GM21717 (cell line): ENCODE data around the gene SF3A2.

Experiments
- ATAC-seq: cut with Tn5 transposase; IDR thresholded peaks from one replicate; pipeline ENCODE4 v1.9.1; 2021; ENCODE audit warnings: mild to moderate bottlenecking, moderate library complexity; ENCODE audit not compliant: unreplicated experiment

SF3A2 gene

DNA sequence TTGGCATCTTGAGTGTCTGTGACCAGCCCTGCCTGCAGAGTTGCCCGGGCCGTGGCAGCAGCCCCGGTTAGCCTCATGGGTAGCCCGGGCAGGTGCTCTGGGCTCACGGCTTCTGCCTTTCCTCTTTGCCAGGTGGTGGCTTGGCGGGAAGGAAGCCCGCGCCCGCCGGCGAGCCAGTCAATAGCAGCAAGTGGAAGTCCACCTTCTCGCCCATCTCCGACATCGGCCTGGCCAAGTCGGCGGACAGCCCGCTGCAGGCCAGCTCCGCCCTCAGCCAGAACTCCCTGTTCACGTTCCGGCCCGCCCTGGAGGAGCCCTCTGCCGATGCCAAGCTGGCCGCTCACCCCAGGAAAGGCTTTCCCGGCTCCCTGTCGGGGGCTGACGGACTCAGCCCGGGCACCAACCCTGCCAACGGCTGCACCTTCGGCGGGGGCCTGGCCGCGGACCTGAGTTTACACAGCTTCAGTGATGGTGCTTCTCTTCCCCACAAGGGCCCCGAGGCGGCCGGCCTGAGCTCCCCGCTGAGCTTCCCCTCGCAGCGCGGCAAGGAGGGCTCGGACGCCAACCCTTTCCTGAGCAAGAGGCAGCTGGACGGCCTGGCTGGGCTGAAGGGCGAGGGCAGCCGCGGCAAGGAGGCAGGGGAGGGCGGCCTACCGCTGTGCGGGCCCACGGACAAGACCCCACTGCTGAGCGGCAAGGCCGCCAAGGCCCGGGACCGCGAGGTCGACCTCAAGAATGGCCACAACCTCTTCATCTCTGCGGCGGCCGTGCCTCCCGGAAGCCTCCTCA is 10.4 kb upstream of the SF3A2 start:
- no peak for ATAC-seq

- no peak for ATAC-seq
Observed at GRCh38 chr19:2226840-2227360, 9.7 kb upstream of the SF3A2 start.

DNA sequence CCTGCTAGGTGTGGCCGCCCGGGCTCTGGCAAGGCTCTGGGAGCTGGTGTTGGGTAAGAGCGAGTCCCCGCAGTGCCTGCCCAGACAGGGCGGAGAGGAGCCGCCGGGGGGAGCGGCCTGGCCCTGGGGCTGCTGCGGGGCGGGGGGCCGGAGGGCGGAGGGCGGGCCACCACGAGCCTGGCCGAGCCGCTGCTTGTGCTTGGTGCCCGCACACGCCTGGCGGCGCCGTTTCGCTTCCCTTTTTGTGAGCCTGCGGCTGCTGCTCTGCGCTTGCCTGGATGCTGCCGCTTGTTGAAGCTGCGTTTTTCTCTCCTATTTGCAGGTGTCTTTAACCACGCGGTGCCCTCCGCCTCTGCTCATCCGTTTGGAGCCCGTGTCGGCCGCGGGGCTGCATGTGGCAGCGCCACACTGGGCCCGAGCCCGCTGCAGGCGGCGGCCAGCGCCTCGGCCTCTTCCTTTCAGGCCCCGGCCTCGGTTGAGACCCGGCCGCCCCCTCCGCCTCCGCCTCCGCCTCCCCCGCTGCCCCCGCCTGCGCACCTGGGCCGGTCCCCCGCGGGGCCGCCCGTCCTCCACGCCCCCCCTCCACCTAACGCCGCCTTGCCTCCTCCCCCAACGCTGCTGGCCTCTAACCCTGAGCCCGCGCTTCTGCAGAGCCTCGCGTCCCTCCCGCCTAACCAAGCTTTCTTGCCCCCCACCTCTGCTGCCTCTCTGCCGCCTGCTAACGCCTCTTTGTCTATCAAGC is 9.0 kb upstream of the SF3A2 start:
- ATAC-seq = no peak

- no peak for ATAC-seq
Observed at GRCh38 chr19:2228157-2229030, 8.2 kb upstream of the SF3A2 start.

- no peak for ATAC-seq
Observed at GRCh38 chr19:2229103-2230032, 7.3 kb upstream of the SF3A2 start.

GRCh38 chr19:2230033-2230531 is 6.5 kb upstream of the SF3A2 start:
- no peak for ATAC-seq

DNA sequence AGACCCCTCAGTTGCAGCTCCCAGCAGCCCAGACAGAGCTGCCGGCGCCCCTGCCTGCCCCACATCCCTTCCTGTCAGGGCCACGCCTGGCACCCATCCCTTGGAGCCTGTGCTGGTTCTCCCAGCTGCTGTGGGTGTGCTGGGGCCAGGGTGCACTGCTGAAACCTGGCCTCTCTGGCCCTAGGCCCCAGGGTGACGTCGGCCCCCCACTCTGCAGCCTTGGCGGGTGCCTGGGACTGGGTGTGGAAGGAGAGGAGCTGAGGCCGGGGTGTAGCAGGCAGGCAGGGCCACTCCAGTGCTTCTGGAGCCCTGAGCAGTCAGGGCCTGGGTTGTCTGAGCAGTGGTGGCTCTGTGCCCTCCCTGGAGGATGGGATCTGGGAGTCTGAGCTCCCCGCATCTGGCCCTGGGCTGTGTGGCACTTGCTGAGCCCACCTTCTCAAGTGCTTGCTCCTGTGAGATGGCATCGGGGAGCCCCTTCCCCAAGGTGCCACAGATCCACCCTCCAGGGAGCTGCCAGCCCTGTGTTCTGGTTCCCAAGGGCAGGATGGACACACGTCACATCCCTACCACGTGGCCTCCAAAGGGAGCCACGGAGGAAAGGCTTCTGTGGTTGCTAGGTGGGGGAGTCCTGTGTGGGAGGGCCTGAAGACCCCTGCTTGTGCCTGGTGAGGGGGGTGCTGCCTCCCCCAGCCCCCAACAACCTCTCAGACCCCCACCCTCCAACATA is 5.7 kb upstream of the SF3A2 start:
- no peak for ATAC-seq

- ATAC-seq = no peak
Observed at GRCh38 chr19:2231621-2232221, 4.9 kb upstream of the SF3A2 start.

- no peak for ATAC-seq
Observed at GRCh38 chr19:2232286-2233151, 4.1 kb upstream of the SF3A2 start.

DNA sequence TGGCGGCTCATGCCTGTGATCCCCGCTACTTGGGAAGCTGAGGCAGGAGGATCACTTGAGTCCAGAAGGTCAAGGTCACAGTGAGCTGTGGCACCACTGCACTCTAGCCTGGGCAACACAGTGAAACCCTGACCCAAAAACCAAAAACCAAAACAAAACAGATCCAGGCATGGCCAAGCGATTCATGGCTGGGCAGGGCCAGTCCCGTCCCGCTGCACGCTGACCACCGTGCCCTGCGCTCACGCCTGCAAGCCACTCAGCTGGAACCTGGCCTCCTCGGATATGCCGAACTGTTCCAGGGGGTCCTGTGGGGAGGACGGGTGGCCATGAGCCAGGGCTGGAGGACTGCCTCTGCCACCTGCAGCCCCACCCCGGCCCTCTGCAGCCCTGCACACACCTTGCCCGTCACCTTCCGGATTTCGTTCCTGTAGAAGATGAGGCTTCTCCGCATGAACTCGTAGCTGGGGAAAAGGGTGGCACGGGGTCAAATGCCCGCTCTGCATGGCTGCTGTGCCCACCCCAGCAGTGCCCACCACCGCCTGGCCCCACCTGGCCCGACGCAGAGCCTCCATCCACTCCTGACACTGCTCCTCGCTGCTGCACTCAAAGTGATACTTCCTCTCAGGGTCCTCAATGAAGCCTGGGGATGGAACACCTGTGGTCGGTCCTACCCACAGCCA is 2.9 kb upstream of the SF3A2 start:
- no peak for ATAC-seq

- no peak for ATAC-seq
Observed at GRCh38 chr19:2234996-2235380, 1.6 kb upstream of the SF3A2 start.

- peak; percentile 9 for ATAC-seq
Observed at GRCh38 chr19:2235381-2236063, 1.1 kb upstream of the SF3A2 start.

DNA sequence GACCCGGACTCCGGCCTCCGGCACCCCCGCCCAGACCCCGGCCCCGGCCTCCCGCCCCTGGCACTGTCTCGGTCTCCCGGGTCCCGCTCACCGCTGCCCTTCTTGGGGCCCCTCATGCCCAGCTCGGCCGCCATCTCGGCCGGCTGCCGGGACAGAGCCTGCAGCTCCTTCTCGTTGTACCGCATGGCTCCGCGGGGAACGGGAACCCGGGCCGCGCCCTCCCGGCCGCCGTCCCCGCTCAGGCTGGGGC is 635 bp upstream of the SF3A2 start:
- ATAC-seq = no peak

GRCh38 chr19:2237051-2237868 is 636 bp downstream of the SF3A2 start:
- no peak for ATAC-seq

DNA sequence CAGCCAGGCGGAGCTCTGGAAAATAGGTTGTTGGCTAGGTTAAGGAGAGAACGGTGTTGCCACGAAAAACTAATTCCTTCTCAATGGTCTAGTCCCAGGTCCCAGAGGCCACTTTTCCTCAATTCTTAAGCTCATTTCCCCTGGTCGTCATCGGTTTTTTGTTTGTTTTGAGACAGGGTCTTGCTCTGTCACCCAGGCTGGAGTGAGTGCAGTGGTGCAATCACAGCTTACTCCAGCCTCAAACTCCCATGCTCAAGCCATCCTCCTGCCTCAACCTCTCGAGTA is 1.2 kb downstream of the SF3A2 start:
- ATAC-seq = no peak

DNA sequence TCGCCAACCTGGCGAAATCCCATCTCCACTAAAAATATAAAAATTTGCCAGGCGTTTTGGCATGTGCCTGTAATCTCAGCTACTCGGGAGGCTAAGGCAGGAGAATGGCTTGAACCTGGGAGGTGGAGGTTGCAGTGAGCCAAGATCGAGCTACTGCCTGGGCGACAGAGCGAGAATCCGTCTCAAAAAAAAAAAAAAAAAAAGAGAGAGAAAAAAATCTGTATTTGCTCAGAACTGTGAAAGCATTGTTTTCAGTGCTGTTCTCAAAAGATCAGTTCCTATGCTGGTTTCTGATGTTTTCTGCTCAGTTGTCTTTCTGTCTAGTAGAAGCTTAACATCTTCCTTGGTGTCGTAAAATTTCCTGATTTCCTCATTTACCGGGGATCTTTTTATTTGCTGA is 2.5 kb downstream of the SF3A2 start:
- ATAC-seq = no peak
